Measurements from ENCODE around the gene FGF14.

FGF14 gene

GRCh38 chr13:101757446-101758039, 644.3 kb downstream of the FGF14 start:
- FAIRE-seq: no peak

- no peak for FAIRE-seq
Measured at GRCh38 chr13:101755228-101755887, 646.5 kb downstream of the FGF14 start.

- no peak for FAIRE-seq
Measured at GRCh38 chr13:101752432-101752831, 649.4 kb downstream of the FGF14 start.

- FAIRE-seq: no peak
Measured at GRCh38 chr13:101751488-101751887, 650.4 kb downstream of the FGF14 start.

- FAIRE-seq: no peak
Measured at GRCh38 chr13:101749584-101749983, 652.3 kb downstream of the FGF14 start.

- no peak for FAIRE-seq
Measured at GRCh38 chr13:101747039-101747438, 654.8 kb downstream of the FGF14 start.

- no peak for FAIRE-seq
Measured at GRCh38 chr13:101746513-101746912, 655.3 kb downstream of the FGF14 start.

- no peak for FAIRE-seq
Measured at GRCh38 chr13:101739382-101740178, 662.3 kb downstream of the FGF14 start.

- FAIRE-seq: no peak
Measured at GRCh38 chr13:101738336-101738735, 663.5 kb downstream of the FGF14 start.

GRCh38 chr13:101736566-101736965, 665.3 kb downstream of the FGF14 start:
- FAIRE-seq: no peak

- FAIRE-seq: no peak
Measured at GRCh38 chr13:101730420-101731000, 671.3 kb downstream of the FGF14 start.

GRCh38 chr13:101728615-101729014, 673.2 kb downstream of the FGF14 start:
- no peak for FAIRE-seq

GRCh38 chr13:101728021-101728420, 673.8 kb downstream of the FGF14 start:
- no peak for FAIRE-seq

GRCh38 chr13:101727118-101727517, 674.7 kb downstream of the FGF14 start:
- no peak for FAIRE-seq

- no peak for FAIRE-seq
Measured at GRCh38 chr13:101726681-101727080, 675.2 kb downstream of the FGF14 start.

GRCh38 chr13:101718496-101718895, 683.4 kb downstream of the FGF14 start:
- no peak for FAIRE-seq

GRCh38 chr13:101717353-101717752, 684.5 kb downstream of the FGF14 start:
- FAIRE-seq: no peak

- FAIRE-seq: no peak
Measured at GRCh38 chr13:101714195-101714594, 687.7 kb downstream of the FGF14 start.

GRCh38 chr13:101712026-101712348, 689.9 kb downstream of the FGF14 start:
- no peak for FAIRE-seq

GRCh38 chr13:101711307-101712025, 690.4 kb downstream of the FGF14 start:
- FAIRE-seq: no peak

- no peak for FAIRE-seq
Measured at GRCh38 chr13:101709952-101710351, 691.9 kb downstream of the FGF14 start.

- FAIRE-seq: no peak
Measured at GRCh38 chr13:101708115-101708514, 693.7 kb downstream of the FGF14 start.

- no peak for FAIRE-seq
Measured at GRCh38 chr13:101707659-101708058, 694.2 kb downstream of the FGF14 start.

Data from colon (tissue), 2 donors.